PFSK-1 (cell line): ENCODE data around the gene HNRNPU.

Experiments
- FOXP2 ChIP-seq: optimal IDR thresholded peaks from 2 replicates; pipeline ENCODE3; 2011; ENCODE audit warnings: borderline replicate concordance, control low read depth, inconsistent platforms; ENCODE audit not compliant: insufficient read depth; ENCODE audit errors: extremely low read length, extremely low read depth
- POLR2AphosphoS5 ChIP-seq: IDR thresholded peaks from 2 replicates; pipeline ENCODE4 v1.6.1; 2012; ENCODE audit warnings: low read depth, mild to moderate bottlenecking, control low read depth, low read length, moderate library complexity
- SIN3A ChIP-seq: IDR thresholded peaks from 2 replicates; pipeline ENCODE4 v1.6.1; 2012; ENCODE audit warnings: mild to moderate bottlenecking, low read length, moderate library complexity, borderline replicate concordance; ENCODE audit not compliant: insufficient read depth
- TAF1 ChIP-seq: IDR thresholded peaks from 2 replicates; pipeline ENCODE4 v1.6.1; 2012; ENCODE audit warnings: low read length, control low read depth, borderline replicate concordance; ENCODE audit not compliant: insufficient read depth
- TF ChIP-seq, protein P1 (sequence below), 2 experiments: IDR thresholded peaks; 2 replicates each; pipeline versions ENCODE4 v1.6.1 to v1.8.0; 2011 to 2012; ENCODE audit warnings: low read depth in 2 of 2, low read length in 2 of 2, control low read depth in 1 of 2, inconsistent platforms in 1 of 2, mild to moderate bottlenecking in 1 of 2, moderate library complexity in 1 of 2; ENCODE audit not compliant: insufficient read depth in 1 of 2

The HNRNPU gene

DNA sequence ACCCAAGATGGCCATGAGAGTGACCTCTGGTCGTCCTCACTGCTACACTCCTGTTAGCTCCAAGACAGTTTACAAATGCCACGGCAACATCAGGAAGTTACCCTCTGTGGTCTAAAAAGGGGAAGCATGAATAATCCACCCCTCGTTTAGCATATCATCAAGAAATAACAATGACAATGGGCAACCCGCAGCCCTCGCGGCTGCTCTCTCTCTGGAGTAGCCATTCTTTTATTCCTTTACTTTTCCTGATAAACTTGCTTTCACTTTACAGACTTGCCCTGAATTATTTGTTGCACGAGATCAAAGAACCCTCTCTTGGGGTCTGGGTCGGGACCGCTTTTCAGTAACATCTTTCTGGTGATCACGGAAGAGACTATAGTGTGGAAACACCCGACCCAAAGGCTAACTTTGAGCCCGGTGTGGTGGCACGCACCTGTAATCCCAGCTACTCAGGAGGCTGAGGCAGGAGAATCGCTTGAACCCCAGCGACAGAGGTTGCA lies 48.7 kb downstream of the HNRNPU start:
- no peak for TF ChIP-seq TAF1

DNA sequence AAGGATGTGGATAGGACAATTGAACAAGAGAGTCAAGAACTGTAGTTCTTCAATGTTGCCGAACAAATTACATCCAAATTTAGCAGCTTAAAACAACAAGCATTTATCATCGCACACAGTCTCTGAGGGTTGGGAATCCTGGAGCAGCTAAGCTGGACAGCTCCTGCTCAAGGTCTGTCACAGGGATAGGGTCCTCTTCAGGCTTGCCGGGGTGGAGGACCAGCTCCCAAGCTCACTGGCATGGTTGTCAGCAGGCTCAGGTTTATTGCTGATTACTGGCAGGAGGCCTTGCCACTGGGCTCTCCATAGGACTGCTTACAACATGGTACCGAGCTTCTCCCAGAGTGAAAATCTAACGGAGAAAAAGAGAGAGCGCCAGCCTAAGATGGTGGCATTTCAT lies 51.0 kb downstream of the HNRNPU start:
- TF ChIP-seq TAF1 (no peak), FOXP2 (no peak), SIN3A (no peak)
- TF ChIP-seq, protein P1, sequence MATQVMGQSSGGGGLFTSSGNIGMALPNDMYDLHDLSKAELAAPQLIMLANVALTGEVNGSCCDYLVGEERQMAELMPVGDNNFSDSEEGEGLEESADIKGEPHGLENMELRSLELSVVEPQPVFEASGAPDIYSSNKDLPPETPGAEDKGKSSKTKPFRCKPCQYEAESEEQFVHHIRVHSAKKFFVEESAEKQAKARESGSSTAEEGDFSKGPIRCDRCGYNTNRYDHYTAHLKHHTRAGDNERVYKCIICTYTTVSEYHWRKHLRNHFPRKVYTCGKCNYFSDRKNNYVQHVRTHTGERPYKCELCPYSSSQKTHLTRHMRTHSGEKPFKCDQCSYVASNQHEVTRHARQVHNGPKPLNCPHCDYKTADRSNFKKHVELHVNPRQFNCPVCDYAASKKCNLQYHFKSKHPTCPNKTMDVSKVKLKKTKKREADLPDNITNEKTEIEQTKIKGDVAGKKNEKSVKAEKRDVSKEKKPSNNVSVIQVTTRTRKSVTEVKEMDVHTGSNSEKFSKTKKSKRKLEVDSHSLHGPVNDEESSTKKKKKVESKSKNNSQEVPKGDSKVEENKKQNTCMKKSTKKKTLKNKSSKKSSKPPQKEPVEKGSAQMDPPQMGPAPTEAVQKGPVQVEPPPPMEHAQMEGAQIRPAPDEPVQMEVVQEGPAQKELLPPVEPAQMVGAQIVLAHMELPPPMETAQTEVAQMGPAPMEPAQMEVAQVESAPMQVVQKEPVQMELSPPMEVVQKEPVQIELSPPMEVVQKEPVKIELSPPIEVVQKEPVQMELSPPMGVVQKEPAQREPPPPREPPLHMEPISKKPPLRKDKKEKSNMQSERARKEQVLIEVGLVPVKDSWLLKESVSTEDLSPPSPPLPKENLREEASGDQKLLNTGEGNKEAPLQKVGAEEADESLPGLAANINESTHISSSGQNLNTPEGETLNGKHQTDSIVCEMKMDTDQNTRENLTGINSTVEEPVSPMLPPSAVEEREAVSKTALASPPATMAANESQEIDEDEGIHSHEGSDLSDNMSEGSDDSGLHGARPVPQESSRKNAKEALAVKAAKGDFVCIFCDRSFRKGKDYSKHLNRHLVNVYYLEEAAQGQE (IDR thresholded peaks at IDR 0.05; ENCODE audit: insufficient read depth in 1 of 2, low read depth in 2 of 2, low read length in 2 of 2) = peak; percentile 51 to 85; a peak in 3 of 4 replicates

DNA sequence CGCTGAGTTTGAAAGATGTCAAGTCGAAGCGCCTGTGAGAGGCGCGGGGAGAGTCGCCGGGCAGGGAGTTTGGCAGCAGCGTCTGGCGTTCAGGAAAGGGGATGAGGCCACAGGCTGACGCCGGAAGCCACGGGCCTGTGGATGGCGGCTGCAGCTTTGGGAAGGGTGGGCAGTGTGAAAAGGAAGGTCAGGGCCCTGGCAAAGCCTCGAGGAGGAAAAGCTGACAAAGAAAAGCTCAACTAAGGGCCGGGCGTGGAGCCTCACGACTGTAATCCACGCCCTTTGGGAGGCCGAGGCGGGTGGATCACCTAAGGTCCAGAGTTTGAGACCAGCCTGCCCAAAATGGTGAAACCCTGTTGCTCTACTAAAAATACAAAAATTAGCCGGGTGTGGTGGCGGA lies 54.1 kb downstream of the HNRNPU start:
- TF ChIP-seq FOXP2 (no peak), POLR2AphosphoS5 (no peak), TAF1 (no peak), SIN3A (no peak)
- TF ChIP-seq, protein P1 (IDR thresholded peaks at IDR 0.05; ENCODE audit: insufficient read depth in 1 of 2, low read depth in 2 of 2, low read length in 2 of 2) = no peak

DNA sequence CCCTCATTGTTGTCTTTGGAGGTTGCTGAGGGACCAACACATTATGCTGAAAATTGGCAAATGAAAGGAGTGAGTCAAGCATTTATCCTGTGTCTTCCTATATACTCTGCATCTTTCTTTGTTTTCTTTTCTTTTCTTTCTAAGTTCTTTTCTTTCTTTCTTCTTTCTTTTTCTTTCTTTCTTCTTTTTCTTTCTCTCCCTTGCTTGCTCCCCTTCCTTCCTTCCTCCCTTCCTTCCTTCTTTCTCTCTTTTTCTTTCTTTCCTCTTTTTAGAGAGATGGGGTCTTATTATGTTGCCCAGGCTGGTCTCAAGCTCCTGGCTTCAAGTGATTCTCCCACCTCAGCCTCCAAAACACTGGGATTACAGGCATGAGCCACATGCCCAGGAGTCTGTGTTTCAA lies 57.2 kb downstream of the HNRNPU start:
- TF ChIP-seq TAF1 = no peak

DNA sequence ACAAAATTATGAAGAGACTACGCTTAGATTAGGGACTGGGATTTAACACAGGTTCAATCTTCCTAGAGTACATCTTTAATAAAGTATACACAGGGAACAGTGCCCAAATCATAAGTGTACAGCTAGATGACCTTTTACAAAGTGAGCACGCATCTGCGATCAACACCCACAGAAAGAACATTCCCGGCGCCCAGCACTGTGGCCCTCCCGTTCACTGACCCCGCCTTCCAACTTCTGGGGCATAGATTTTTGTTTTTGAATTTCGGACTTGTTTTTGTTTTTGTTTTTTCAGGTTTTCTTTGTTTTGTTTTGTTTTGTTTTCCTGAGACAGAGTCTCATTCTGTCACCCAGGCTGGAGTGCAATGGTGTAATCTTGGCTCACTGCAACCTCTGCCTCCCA lies 59.5 kb downstream of the HNRNPU start:
- no peak for TF ChIP-seq SIN3A

DNA sequence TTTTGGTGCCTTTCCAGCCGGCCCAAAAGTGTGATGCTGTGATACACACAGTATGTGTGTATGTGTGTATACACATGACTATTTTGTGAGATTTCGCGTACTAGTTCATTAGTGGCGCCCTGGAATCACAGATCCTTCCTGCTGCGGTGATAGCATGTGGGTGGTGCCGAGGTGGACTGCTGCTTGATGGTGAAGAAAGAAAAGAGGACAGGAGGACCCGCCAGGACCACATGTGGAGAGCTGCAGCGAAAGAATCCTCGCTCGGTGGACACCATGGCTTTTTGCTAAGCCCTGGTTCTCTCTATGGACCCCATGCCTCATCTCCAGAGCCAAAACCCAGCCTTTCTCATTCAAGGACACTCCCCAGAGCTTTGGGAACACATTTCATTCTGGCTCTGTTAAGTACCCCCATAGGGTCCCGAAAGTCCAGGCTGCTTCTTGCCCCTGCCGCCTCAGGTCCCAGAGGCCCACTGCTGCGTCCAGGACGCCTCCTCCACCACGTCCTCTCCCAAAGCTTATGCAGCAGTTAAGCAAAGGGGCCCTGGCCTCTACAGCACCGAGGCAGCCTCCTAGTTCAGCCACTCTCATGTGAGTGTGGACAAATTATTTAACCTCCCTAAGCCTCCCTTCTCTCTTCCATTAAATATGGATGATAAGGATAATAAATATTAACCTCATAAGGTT lies 61.6 kb downstream of the HNRNPU start:
- no peak for TF ChIP-seq FOXP2

DNA sequence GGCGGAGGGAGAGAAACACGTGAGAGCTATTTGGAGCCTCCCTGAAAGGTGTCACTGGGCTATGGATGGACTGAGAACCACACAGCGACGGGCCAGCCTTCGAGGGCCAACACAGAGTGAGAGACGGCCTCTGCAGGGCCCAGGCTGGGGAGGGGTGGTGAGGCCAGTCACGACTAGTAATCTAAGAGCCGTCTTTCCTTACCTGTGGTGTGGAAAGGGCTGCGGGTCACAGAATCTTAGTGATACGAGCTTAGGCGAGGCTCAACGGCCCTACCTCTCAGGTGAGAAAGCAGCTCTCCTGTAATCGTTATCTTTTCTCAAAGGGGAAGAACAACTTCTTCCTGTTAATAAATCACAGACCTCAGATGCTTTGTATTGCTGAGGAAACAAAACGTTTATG lies 62.3 kb downstream of the HNRNPU start:
- no peak for TF ChIP-seq FOXP2

DNA sequence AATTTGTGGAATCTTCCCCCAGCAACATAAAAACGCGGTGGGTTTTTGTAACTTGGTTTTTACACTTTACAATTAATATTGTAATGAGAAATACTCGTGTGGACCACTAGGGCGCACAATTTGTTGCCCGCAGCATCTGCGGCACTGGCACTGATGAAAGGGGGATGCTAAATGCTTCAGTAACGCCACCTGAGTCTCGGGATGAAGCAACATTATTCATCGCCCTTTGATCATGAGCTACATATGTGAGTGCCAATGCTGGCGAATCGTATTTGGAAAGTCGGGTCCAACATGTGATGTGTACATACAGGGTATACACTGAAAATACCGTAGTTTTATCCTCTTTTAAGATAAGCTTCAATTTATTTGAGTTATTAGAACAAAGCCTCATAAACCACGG lies 63.1 kb downstream of the HNRNPU start:
- no peak for TF ChIP-seq POLR2AphosphoS5
- TF ChIP-seq SIN3A = no peak
- no peak for TF ChIP-seq TAF1

DNA sequence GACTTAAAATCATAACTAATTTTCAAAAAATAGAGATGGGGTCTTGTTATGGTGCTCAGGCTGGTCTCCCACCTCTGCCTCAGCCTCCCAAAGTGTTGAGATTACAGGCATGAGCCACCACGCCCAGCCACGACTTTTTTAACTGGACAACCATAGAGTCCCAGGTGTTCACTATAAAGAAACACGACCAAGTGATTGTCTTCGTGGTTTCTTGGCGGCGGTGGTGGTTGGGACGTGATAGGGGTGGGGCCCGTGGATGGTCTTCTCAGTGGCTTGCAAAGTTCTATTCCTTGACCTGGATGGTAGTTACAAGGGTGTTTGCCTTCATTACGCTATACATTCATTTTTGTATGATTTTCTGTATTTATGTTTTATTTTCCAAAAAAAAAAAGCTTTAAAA lies 63.5 kb downstream of the HNRNPU start:
- no peak for TF ChIP-seq FOXP2
- no peak for TF ChIP-seq POLR2AphosphoS5
- TF ChIP-seq, protein P1 (IDR thresholded peaks at IDR 0.05; ENCODE audit: insufficient read depth in 1 of 2, low read depth in 2 of 2, low read length in 2 of 2) = no peak
- no peak for TF ChIP-seq TAF1
- TF ChIP-seq SIN3A = no peak
